NCI-H526 (cell line): ENCODE results near the gene CACNG1.
"Not testable (repeated sequence)": the region's sequence is repeated elsewhere in the genome, so short reads cannot be mapped to it uniquely, and the experiment has no call there.

ENCODE experiments used
- DNase-seq, 2 experiments: peaks; one replicate each; lab custom pipeline; 2025; lab: John Stamatoyannopoulos, UW

CACNG1 gene

DNA sequence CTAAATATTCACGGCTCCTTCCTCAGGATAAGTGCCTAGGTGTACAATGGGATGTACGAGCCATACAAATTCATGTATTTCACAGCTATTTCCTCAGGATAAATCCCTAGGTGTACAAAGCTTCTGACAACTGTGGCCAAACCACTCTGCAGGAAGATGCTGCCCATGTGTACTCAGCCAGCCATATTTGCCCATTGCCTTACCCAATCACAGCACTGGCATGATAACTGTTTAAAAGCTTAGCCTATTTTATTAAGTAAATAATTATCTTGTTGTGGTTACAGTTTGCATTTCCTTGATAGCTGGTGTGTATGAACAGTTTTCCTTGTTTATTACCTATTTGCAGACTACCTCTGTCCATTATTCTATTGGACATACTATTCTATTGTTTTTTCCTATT, 35.1 kb downstream of the CACNG1 start:
- DNase-seq, result peak; percentile 41 to 56

DNA sequence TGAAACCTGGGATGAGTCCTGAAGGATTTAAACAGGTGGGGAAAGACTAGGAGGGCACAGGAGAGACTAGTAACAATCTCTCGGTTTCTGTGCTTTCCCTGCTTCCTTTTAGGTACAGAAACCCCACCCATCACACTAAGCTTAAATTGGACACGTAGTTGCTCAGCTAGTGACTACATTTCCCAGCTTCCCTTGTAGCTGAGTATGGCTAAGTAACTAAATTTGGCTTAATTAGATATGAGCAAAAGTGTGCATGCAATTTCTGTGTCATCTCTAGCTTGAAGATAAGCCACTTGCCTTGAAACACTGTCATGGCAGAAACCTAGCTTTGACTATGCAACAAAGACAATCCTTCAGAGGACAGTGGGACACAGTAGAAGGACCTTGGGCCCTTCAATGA, 36.5 kb downstream of the CACNG1 start:
- DNase-seq, result no peak

DNA sequence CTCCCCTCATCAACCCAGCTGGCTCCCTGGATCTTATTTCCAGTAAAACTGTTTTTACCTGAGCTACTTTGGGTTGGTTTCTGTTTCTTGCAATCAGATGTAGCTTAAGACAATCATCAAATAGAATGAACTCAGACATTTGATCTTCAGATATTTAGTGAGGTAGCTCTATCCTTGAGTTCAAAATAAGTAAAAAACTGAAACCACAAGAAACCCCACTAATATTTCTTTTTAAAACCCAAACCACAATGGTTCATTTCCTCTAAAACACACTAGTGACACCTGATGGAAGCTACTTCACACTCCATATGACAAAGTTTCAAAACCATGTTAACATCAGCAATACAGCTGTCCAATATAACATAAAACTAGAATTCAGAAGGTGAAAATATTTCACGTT, 37.8 kb downstream of the CACNG1 start:
- DNase-seq, result no peak

DNA sequence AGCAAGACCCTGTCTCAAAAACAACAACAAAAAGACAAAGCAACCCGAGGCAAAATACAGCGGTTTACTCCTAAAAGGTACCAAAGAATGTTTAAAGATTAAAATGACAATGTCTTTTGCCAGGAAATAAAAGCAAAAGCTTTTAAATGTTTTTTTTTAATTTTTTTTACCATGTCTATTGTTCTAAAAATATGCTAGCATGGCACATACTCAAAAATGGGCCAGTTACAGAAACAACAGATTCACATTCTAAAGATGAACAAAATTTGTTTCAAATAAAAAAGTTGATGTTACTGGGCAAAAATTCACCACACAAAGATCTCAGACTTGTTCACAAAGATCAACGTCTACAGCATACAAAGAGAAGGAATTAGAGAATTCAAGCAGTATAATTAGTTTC, 41.1 kb downstream of the CACNG1 start:
- DNase-seq, result no peak

DNA sequence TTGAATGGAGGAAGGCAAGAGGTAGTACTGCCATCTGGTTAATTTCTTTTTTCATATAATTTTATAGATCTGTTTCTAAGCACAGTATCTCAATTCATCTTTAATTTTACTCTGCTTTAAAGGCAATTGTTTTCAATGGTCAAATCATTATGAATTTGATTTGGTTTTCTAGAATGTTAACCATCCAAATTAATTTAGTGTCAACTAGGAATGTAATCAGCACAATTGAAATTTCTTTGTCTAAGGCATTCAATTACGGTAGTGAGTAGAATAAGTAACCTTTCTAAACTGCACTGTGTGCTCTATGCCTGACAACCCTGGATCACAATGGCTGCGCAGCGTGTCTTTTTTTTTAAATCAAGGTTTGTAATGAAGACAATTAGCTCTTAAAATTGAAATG, 44.3 kb downstream of the CACNG1 start:
- no peak for DNase-seq

DNA sequence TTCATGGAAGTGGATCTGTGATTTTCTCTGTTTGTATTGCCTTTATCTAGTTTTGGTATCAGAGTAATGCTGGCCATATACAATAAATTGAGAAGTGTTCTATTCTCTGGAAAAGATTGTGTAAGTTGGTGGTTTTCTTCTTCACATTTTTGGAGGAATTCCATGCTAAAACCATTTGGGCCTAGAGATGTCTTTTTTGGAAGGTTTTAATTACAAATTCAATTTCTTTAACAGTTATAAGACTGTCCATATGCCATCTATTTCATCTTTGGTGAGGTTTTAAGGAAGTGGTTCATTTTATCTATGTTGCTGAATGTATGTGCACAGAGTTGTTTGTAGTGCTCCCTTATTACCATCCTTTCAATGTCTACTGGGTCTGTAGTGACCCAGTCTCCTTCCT, 46.0 kb downstream of the CACNG1 start:
- no peak for DNase-seq

DNA sequence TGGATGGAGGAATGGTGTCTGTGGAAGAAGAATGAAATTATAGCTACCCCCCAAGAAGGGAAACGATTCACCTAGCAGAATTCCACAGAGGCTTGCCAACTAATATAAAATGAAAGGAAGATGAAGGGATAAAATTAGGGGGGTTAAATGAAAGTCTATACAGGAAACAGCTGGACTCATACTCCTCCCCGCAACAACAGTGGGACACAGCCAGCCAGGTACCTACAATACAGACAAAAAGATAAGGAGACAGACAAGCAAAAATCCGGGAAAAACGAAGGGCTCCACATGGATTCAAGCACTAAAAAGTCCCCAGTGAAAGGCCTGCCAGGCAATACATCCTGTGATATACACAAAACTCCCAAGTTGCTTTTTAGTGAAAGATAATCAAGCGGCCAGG, 47.9 kb downstream of the CACNG1 start:
- DNase-seq, result no peak

DNA sequence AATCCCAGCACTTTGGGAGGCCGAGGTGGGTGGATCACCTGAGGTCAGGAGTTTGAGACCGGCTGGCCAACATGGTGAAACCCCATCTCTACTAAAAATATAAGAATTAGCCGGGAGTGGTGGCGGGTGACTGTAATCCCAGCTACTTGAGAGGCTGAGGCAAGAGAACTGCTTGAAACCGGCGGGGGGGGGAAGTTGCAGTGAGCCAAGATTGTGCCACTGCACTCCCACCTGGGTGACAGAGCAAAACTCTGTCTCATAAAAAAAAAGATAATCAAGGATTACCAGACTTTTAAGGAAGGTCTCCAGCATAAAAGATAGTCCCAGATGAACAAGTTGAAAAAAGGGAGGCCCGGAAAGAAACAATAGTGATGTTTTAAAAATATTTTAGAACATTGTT, 48.4 kb downstream of the CACNG1 start:
- not testable (repeated sequence) for DNase-seq

DNA sequence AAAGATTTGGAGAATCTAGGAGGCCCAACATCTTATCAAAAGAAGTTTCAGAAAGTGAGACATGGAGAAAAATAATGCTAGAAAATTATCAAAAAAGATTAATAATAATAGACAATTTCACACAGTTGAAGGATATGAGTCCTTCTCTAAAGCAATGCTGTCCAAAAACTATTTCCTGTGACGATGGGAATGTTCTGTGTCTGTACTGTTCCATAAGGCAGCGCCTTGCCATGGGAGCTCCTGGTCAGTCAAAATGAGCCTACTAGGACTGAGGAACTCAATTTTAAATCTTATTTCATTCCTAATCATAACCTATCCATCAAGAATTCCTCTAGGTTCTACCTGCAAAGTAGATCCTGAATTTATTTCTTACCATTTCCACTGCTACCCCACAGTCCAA, 49.0 kb downstream of the CACNG1 start:
- DNase-seq, result no peak

DNA sequence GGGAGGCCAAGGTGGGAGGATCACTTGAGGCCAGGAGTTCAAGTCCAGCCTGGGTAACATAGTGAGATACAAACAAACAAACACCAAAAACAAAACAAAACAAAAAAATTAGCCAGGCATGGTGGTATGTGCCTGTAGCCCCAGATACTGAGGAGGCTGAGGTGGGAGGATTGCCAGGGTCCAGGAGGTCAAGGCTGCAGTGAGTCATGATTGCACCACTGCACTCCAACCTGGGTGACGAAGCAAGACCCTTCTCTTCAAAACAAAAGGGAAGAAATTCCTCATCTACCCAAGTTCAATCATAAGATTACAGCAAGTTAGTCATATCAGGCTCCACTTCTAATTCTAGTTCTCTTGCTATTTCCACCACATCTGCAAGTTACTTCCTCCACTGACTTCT, 50.9 kb downstream of the CACNG1 start:
- DNase-seq, result not testable (repeated sequence)

DNA sequence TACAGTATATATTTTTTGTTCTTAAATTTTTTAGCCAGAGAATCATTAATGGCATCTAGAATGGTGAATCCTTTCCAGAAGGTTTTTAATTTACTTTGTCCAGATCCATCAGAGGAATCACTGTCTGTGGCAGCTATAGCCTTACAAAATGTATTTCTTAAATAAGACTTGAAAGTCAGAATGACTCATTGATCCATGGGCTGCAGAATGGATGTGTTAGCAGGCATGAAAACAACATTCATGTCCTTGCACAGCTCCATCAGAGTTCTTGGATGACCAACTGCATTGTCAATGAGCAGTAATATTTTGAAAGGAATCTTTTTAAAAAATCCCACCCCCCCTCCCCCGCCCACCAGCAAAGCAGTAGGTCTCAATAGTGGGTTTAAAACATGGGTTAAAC, 51.4 kb downstream of the CACNG1 start:
- DNase-seq, result no peak

DNA sequence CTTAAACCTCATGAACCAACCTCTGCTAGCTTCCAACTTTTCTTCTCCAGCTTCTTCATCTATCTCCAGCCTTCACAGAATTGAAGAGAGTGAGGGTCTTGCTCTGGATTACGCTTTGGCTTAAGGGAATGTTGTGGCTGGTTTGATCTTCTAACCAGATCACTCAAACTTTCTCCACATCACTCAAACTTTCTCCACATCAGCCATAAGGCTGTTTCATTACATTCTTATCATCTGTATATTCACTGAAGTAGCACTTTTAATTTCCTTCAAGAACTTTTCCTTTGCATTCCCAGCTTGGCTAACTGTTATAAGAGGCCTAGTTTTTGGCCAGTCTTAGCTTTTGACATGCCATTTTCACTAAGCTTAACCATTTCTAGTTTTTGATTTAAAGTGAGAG, 52.3 kb downstream of the CACNG1 start:
- no peak for DNase-seq

DNA sequence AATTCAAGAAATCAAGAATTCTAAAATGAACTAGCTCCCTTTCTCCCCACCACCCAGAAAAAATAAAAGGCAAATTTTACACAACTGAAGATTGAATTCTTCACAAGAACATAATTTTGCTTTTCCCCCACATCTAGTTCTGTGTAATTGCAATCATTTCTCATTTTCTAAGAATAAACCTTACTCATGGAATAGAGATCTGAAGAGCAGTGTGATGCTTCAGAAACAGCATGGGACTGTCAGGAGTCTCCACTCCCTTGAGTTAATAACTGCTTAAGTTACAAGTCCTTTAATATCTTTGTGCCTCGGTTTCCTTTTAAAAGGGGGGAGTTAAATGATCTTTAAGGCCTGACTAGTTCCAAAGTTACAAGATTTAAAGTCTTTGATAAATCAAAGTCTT, 53.7 kb downstream of the CACNG1 start:
- no peak for DNase-seq

DNA sequence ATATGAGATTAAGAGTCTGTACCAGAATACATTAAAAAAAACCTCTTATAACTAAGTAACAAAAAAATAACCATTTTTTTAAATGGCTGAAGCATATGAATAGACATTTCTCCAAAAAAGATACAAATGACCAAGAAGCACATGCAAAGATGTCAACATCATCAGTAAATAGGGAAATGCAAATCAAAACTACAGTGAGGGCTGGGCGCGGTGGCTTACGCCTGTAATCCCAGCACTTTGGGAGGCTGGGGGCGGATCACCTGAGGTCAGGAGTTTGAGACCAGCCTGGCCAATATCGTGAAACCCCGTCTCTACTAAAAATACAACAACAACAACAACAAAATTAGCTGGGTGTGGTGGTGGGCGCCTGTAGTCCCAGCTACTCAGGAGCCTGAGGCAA, 60.3 kb downstream of the CACNG1 start:
- DNase-seq, result not testable (repeated sequence)

DNA sequence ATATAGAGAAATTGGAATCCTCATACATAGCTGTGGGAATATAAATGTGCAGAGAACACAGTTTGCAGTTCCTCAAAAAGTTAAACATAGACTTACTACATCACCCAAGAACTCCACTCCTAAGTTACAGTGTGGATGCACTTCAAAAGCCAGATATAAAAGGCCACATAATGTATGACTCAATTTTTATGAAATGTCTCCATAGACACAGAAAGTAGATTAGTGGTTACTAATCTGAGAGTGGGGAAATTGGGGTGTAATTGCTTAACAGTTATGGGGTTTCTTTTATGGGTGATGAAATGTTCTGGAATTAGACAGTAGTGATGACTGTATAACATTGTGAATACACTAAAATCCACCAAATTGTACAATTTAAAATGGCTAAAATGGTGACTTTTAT, 60.9 kb downstream of the CACNG1 start:
- DNase-seq, result no peak
